Islet of Langerhans (tissue), 1 donor: ENCODE data around the gene WARS2.
A peak's percentile ranks its signal among the peaks of the same experiment; 100 is the strongest.

Source experiments
- FAIRE-seq: peaks from one replicate; lab custom pipeline; 2011; peaks lifted over from hg19 to GRCh38; lab: Jason Lieb, UNC

Gene WARS2

GRCh38 chr1:119012383-119012782 lies 128.1 kb downstream of the WARS2 start:
- no peak for FAIRE-seq

- no peak for FAIRE-seq
Measured at GRCh38 chr1:119011706-119012105, 128.7 kb downstream of the WARS2 start.

GRCh38 chr1:119011116-119011515 lies 129.3 kb downstream of the WARS2 start:
- no peak for FAIRE-seq

GRCh38 chr1:119010201-119010600 lies 130.3 kb downstream of the WARS2 start:
- no peak for FAIRE-seq

DNA sequence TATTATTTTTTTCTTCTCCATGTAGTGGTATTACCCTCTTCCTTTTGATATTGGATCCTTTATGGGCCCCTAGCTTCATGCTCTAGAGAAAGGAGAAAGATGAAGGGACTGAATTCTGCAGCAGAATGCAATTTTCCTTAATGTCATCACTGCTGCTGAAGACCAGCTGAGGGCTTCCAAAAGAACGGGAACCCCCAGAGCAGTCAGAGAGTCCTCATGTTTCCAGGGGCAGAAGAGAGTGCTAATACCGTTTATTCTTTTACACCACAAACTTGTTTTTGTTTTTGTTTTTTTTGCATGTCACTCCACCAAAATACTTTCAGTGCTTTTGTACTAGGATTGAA lies 131.2 kb downstream of the WARS2 start:
- FAIRE-seq: no peak

DNA sequence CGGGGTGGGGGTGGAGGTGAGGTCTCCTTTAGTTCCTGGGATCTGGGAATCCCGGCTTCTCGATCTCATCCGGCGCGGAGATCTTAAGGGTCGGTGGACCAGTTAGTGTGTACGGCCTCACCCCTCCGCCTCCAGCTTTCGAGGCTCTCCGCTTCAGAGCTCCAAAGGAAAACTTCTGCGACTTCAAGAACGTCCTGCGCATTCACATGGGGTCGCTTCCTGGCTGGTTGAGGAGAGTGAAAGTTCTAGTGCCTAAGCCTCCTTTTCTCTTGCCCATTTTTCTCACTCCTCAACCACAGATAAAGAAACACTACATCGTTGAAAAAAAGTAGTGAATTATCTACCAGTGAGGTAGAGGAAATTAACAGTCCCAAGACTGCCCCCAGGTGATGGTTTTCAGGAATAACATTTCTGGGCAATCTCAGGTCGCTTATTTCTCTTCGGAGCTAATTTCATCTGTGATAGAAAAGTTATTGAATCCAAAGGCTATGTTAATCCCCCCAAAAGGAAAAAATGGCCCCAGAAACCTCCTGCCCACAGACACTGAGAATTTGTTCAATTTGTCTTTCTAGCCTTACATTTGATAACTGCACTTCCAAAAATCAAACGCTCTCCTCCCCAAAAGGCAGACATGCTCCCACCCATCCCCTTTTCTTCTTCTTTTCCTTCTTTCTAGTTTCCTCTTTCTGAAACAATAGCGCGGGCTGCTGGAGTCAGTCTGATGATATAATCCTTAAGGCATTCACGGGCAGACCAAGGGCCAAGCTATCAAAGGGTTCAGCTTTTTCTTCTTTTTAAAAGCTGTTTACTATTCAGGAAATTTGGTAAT lies 131.8 kb downstream of the WARS2 start:
- peak; percentile 93 for FAIRE-seq

DNA sequence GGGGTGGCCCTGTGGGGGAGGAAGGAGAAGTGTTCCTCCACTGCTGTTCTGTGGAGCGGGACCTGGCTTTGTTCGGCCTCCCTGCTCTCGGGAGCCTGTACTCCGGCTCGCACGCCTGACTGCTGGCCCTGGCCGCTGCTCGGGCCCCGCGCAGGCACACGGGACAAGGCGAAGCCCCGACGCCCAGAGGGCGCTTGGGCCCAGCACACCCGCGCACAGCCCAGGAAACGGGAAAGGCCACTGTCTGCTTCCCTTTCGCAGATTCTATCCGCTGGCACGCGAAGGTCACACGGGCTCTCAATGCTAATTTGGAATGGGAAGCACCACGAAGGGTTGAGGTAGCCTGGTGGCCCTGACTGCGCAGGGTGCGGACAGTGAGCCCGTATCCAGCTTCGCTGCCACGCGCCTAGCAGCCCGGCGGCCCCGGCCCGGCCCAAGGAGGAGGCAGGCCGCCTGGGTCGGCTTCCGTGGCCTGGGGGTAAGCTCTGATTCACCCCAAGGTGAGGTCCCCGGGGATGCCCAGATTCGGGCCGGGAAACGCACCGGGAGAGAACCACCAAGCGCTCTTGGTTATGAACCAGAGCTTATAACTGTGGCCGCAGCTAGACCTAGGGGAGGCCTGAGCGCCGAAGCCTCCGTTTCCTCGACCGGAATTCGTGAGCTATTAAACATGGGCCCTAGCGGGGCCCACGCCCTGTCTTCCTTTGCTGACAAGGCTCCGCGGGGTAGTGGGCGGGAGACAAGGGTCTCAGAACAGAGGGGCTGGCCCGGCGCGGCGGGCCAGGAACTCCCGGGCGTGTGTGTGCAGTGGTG lies 132.6 kb downstream of the WARS2 start:
- FAIRE-seq: no peak

DNA sequence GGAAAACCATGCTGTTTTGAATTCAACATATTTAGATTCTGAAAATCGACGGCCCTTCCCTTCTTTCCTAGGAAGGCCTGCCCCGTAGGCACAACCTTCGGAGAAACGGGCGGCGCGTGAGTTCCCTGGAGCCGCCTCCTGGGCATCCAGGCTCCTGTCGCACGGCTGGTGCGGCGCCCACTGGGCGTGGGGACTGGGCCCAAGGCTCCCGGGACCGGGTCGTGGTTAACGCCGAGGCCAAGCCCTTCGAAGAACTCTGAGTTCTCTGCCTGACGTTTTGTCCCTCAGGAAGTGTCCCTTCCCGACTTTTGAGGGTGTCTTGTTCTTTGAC lies 133.1 kb downstream of the WARS2 start:
- no peak for FAIRE-seq

- FAIRE-seq: no peak
Measured at GRCh38 chr1:119006406-119007279, 133.8 kb downstream of the WARS2 start.

- no peak for FAIRE-seq
Measured at GRCh38 chr1:119005724-119006405, 134.6 kb downstream of the WARS2 start.

GRCh38 chr1:119004781-119005180 lies 135.7 kb downstream of the WARS2 start:
- FAIRE-seq: no peak

DNA sequence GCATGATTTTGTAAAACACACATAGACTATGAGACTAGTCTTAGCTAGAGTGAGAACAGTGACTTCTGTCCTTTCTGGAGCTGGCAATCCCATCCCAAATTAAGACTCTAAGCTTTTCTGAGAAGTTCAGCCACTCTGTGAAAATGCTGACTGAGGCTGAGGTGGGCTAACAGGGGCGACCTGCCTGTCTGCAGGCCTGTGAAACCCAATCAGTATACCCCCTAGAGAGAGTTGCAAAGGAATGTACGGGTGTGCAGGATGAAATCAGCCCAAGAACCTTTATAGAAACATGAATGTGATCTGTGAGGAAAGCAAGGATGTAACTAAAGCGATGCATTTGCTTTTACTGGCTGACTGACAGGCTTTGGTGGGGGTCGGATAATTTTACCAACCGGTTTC lies 136.3 kb downstream of the WARS2 start:
- no peak for FAIRE-seq

- no peak for FAIRE-seq
Measured at GRCh38 chr1:119003413-119004128, 136.9 kb downstream of the WARS2 start.

GRCh38 chr1:119002028-119002686 lies 138.3 kb downstream of the WARS2 start:
- FAIRE-seq: no peak

DNA sequence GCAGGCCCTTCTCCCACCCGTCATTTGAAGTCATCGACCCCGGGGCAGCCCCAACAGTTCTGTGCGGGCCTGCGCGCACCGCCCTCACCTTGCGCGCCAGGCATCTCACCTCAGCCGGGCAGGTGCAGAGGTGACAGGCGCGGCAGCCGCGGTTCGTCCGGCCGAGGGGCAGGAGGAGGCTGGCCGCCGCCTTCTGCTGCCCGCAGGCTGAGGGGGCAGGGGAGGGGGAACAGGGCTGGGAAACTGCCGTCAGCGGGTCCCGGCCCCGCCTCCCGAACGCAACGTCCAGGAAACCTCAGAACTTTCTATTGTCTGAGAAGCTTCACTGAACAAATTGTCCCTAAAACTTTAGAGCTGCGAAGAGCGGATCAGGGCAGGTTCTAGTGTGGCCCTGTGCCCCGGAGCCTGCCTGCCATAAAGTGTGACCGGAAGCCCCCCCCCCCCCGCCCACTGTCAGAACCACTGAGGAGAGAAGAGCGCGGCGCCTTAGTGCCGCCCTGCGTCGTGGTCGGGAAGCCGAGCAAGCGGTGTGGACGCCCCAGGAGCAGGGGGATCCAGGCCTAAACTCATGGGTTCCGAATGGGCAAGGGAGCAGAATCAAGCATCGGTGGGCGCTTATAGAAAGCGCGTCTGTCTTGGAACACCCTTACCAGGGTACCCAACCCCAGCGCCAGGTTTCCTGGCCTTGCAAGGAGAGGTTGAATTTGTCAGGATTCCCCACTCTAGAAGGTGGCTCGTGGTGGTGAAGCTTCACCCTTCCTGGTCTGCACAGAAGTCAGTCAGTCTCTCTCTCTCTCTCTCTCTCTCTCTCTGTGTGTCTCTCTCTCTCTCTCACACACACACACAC lies 139.0 kb downstream of the WARS2 start:
- no peak for FAIRE-seq

- no peak for FAIRE-seq
Measured at GRCh38 chr1:119000371-119001180, 139.9 kb downstream of the WARS2 start.

DNA sequence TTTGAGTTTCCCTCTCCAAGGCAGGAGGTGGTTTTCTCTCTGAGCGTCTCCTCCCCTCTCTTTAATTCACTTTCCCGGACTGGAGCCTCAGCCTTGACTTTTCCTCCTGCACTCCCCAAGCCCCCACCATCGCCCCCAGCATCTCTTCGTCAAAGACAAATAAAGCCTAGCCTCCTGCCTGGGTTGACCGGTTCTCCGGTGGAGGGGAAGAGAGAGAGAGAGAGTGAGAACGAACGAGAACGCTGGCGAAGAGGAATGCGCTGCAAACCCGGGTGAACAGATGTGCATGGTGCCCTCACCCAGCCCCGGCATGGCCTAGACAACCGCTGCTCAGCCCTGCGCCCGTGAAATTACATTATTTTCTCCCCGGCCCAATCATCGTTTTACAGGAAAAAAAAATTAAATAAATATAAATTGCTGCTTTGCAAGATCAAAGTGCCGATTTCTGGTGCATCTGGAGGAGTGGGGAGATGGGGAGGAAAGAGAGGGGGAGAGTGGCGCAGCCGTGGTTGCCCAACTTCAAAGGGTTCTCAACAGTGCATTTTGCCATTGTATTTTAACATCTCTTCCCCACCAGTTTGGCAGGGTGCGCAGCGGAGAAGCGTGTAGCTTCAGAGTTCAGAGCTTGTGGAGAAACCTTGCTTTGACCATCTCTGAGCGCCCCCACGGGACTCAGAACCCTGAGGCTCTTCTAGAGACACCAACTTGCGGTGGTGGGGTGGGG lies 140.9 kb downstream of the WARS2 start:
- FAIRE-seq: no peak

GRCh38 chr1:118998171-118998570 lies 142.3 kb downstream of the WARS2 start:
- no peak for FAIRE-seq
